Measurements from ENCODE around the gene TSPY4. TPM values are rescaled to one million over a fixed set of nuclear protein-coding genes. Genes with fewer than 3 reads are reported as not detected.

Gene TSPY4
- not detected in 5 replicates for total RNA-seq (2022; extraction: Qiagen RNA extraction)

GRCh38 chrY:9337164-9337563, at the start of gene TSPY4:
Gene TSPY4, plus strand, starts transcription at chrY:9337464. Its CDS starts 46 bp downstream, at chrY:9337510.

GRCh38 chrY:9357497-9357896, 20.2 kb downstream of the TSPY4 start, which contains the start of gene TSPY8:
Gene TSPY8, plus strand, starts transcription at chrY:9357797. Its CDS starts 46 bp downstream, at chrY:9357843.

Other genes with a start within 250 kb of the TSPY4 start
- gene TSPY8, start 20.3 kb downstream of the TSPY4 start, total RNA-seq (2022; extraction: Qiagen RNA extraction): not detected in 5 replicates
- gene TSPY3, start 61.0 kb downstream of the TSPY4 start, total RNA-seq (2022; extraction: Qiagen RNA extraction): not detected in 5 replicates
- gene TSPY1, start 129.5 kb downstream of the TSPY4 start, total RNA-seq (2022; extraction: Qiagen RNA extraction): not detected in 5 replicates
- not detected in 5 replicates for gene TSPY9, start 149.8 kb downstream of the TSPY4 start, total RNA-seq (2022; extraction: Qiagen RNA extraction)
- not detected in 5 replicates for gene TSPY10, start 190.4 kb downstream of the TSPY4 start, total RNA-seq (2022; extraction: Qiagen RNA extraction)